Measurements from ENCODE around the gene MED9.

DNA sequence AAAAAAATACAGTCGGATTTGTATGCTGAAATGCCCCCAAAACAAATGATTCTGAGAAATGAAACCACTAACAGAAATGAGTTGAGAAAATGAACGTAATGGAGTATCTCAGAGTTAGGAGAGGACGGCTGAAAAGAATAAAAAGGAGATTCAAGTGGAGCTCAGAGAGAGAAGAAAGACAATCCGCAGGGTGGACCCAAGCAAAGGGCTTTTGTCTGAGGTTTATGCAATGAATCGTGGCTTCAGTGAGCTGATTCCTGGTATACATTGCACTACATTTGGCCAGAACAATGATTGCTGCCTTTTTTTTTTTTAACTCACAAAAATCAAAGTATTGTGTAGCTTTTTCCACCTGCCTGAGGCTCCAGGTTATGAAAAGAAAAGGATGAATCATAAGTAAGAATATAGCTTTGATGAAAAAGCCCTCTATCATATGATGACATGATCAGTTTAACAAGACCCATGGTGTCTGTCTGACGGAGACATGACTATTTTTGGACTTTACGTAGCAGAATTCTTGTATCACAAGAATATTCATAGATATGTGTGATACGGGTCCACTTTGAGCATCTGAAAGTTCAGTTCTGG is 4.4 kb upstream of the MED9 start:
- TF ChIP-seq EZH2 (IDR thresholded peaks at IDR 0.05; ENCODE audit: borderline replicate concordance, insufficient read depth, low read length, poor library complexity, severe bottlenecking) = no peak
- TF ChIP-seq, protein P1, sequence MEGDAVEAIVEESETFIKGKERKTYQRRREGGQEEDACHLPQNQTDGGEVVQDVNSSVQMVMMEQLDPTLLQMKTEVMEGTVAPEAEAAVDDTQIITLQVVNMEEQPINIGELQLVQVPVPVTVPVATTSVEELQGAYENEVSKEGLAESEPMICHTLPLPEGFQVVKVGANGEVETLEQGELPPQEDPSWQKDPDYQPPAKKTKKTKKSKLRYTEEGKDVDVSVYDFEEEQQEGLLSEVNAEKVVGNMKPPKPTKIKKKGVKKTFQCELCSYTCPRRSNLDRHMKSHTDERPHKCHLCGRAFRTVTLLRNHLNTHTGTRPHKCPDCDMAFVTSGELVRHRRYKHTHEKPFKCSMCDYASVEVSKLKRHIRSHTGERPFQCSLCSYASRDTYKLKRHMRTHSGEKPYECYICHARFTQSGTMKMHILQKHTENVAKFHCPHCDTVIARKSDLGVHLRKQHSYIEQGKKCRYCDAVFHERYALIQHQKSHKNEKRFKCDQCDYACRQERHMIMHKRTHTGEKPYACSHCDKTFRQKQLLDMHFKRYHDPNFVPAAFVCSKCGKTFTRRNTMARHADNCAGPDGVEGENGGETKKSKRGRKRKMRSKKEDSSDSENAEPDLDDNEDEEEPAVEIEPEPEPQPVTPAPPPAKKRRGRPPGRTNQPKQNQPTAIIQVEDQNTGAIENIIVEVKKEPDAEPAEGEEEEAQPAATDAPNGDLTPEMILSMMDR (IDR thresholded peaks at IDR 0.05; ENCODE audit: poor library complexity, severe bottlenecking) = no peak
- TF ChIP-seq RAD21 (conservative IDR thresholded peaks at IDR 0.05) = no peak
- TF ChIP-seq EP300 (conservative IDR thresholded peaks at IDR 0.05; ENCODE audit: poor library complexity, severe bottlenecking) = no peak

Measured in neural cell (in vitro differentiated cells).